ENCODE measurements around the gene PLK5. TPM values are rescaled to one million over a fixed set of nuclear protein-coding genes. Genes with fewer than 3 reads are reported as not detected.

PLK5 gene
- total RNA-seq, 1 donor from 2014 or later = 0.38 TPM

DNA sequence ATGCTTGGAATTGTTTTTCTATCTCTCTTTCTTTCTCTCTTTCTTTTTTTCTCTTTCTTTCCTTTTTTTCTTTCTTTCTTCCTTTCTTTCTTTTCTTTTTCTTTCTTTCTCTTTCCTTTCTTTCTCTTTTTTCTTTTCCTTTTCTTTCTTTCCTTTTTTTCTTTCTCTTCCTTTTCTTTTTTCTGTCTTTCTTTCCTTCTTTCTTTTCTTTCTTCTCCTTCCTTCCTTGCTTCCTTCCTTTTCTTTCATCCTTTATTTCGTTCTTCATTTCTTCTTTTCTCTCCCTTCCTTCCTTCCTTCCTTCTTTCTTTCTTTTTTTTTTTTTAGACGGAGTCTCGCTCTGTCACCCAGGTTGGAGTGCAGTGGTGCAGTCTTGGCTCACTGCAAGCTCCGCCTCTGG, 46.1 kb downstream of the PLK5 start:
- H3K9me3 Mint-ChIP-seq = no peaks in the 10 kb centered on the region
- H3K27me3 Mint-ChIP-seq (ENCODE audit: low read depth) = peaks cover 9% of the 10 kb centered on the region
- peak overlapping the region; percentile 27 for H3K27ac Mint-ChIP-seq
- H3K36me3 Mint-ChIP-seq = no peaks in the 10 kb centered on the region
- H3K4me3 Mint-ChIP-seq = peak overlapping the region; percentile 55
- peaks cover 4% of the 10 kb centered on the region for H3K4me1 Mint-ChIP-seq
- no peak for DNase-seq (ENCODE audit: low spot score in 2 of 2, unreplicated experiment in 2 of 2)
- TF ChIP-seq, protein P1, sequence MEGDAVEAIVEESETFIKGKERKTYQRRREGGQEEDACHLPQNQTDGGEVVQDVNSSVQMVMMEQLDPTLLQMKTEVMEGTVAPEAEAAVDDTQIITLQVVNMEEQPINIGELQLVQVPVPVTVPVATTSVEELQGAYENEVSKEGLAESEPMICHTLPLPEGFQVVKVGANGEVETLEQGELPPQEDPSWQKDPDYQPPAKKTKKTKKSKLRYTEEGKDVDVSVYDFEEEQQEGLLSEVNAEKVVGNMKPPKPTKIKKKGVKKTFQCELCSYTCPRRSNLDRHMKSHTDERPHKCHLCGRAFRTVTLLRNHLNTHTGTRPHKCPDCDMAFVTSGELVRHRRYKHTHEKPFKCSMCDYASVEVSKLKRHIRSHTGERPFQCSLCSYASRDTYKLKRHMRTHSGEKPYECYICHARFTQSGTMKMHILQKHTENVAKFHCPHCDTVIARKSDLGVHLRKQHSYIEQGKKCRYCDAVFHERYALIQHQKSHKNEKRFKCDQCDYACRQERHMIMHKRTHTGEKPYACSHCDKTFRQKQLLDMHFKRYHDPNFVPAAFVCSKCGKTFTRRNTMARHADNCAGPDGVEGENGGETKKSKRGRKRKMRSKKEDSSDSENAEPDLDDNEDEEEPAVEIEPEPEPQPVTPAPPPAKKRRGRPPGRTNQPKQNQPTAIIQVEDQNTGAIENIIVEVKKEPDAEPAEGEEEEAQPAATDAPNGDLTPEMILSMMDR (IDR thresholded peaks at IDR 0.05; ENCODE audit: unreplicated experiment) = no peak

DNA sequence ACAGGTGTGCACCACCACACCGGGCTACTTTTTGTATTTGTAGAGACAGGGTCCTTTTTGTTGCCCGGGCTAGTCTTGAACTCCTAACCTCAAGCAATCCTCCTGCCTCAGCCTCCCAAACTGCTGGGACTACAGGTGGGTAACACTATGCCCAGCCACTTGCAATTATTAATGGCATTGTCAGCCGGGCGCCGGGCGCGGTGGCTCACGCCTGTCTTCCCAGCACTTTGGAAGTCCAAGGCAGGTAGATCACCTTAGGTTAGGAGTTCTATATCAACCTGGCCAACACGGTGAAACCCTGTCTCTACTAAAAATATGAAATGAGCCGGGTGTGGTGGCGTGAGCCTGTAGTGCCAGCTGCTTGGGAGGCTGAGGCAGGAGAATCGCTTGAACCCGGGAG, 47.0 kb downstream of the PLK5 start:
- TF ChIP-seq, protein P1 (IDR thresholded peaks at IDR 0.05; ENCODE audit: unreplicated experiment) = no peak
- Mint-ChIP-seq H3K27me3 (ENCODE audit: low read depth) (peaks cover 9% of the 10 kb centered on the region), H3K4me1 (no peaks in the 10 kb centered on the region), H3K4me3 (no peak overlapping the region), H3K9me3 (no peaks in the 10 kb centered on the region), H3K27ac (no peak overlapping the region), H3K36me3 (no peaks in the 10 kb centered on the region)
- no peak for DNase-seq (ENCODE audit: low spot score in 2 of 2, unreplicated experiment in 2 of 2)

DNA sequence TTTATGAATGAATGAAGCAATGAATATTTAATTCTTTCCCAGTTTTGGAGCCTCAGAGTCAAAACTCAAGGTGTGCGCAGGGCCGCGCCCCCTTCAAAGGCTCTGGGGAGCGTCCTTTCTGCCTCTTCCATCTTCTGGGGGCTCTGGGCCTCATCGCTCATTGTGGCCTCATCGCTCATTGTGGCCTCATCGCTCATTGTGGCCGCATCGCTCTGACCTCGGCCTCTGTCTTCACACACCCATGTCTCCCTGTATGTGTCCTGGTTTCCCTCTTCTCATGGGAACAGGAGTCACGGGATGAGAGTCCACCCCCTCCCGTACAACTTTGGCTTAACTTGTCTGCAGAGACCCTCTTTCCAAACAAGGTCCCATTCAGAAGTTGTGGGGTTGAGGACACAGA, 47.5 kb downstream of the PLK5 start:
- H3K27ac Mint-ChIP-seq = no peak overlapping the region
- DNase-seq (ENCODE audit: low spot score in 2 of 2, unreplicated experiment in 2 of 2) = no peak
- H3K4me3 Mint-ChIP-seq = no peak overlapping the region
- H3K4me1 Mint-ChIP-seq = no peaks in the 10 kb centered on the region
- no peaks in the 10 kb centered on the region for H3K36me3 Mint-ChIP-seq
- no peaks in the 10 kb centered on the region for H3K9me3 Mint-ChIP-seq
- peaks cover 9% of the 10 kb centered on the region for H3K27me3 Mint-ChIP-seq (ENCODE audit: low read depth)
- TF ChIP-seq, protein P1 (IDR thresholded peaks at IDR 0.05; ENCODE audit: unreplicated experiment) = no peak

DNA sequence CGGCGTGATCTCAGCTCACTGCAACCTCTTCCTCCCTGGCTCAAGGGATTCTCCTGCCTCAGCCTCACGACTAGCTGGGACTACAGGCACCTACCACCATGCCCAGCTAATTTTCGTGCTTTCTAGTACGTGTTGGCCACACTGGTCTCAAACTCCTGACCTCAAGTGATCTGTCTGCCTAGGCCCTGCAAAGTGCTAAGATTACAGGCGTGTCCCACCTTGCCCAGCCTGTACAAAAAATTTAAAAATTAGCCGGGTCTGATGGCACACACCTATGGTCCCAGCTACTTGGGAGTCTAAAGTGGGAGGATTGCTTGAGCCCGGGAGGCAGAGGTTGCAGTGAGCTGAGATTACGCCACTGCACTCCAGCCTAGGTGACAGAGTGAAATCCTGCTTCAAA, 48.9 kb downstream of the PLK5 start:
- Mint-ChIP-seq H3K4me1 (no peaks in the 10 kb centered on the region), H3K27me3 (ENCODE audit: low read depth) (peaks cover 9% of the 10 kb centered on the region), H3K4me3 (no peak overlapping the region), H3K36me3 (no peaks in the 10 kb centered on the region), H3K27ac (no peak overlapping the region), H3K9me3 (no peaks in the 10 kb centered on the region)
- DNase-seq (ENCODE audit: low spot score in 2 of 2, unreplicated experiment in 2 of 2) = no peak
- TF ChIP-seq, protein P1 (IDR thresholded peaks at IDR 0.05; ENCODE audit: unreplicated experiment) = no peak

DNA sequence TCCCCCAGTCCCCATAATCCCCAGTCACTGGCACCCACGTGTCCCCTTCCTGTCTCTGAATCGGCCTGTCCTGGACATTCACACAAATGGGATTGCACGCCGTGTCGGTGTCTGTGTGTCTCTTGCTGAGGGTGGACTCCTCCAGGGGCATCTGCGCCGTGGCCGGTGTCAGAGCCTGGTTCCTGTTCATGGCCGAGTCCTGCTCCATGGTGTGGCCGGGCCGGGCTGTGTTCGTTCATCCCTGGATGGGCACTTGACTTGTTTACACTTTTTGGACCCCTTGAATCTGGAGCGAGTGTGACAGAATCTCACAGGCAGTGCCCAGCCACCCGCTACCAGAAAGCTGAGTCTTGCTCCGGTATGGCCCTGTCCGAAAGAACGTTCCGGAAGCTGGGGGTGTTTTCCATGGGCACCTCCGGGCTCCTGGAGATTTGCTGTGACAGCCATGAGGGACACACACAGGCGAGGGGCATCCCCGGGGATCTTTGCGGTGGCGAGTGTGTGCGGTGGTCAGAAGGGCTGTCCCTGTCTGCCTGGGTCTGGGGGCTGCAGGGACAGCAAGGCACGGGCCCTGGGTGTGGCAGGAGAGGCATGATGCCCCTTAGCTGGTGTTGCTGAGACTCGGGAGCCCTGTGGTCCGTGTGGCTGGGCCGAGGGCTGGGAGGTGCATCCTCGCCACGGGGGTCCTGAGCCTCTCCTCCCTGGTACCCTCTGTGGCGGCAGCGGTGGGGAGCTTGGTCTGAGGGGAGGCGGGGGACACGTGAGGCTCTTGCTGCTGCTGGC, 50.7 kb downstream of the PLK5 start:
- TF ChIP-seq, protein P1 (IDR thresholded peaks at IDR 0.05; ENCODE audit: unreplicated experiment) = no peak
- DNase-seq (ENCODE audit: low spot score in 2 of 2, unreplicated experiment in 2 of 2) = no peak
- Mint-ChIP-seq H3K4me3 (no peak overlapping the region), H3K27me3 (ENCODE audit: low read depth) (peaks cover 9% of the 10 kb centered on the region), H3K4me1 (no peaks in the 10 kb centered on the region), H3K27ac (no peak overlapping the region), H3K9me3 (no peaks in the 10 kb centered on the region), H3K36me3 (peaks cover 2% of the 10 kb centered on the region)
